ENCODE data around the gene DLGAP4.

Gene DLGAP4

DNA sequence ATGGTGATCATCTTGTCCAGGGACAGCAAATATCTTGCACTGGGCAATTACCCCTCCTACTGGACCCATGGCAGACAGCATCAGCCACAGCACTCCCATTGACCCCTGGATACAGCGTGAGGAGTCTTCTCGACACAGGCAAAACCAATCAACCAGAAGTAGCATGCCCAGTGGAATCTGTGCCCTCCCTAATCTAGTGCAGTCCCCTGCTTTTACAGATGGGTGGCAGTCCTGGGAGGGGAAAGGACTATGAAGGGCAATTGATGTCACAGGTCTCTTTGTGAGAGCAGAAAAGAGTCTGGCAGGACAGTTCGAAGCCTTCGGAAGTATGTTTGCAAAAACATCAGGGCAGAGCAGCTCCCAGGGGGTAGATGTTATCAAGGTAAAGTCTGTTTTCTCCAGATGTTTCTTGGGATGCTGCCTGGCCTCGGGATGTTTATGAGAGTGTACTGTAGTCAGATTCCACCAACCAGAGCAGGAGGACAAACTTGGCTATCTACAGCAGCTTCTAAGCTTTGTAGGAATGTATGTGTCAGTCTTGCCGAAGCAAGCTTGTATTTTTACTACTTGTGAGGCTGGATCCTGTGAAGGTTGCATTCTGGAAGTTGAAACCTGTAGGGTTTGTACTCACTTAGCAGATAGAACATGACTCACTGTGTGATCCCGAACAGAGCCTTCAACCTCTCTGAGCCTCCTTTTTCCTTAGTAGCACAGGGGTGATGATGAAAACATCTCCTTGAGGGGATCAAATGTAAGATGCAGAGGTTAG lies 172.2 kb downstream of the DLGAP4 start:
- H3K4me3 ChIP-seq (ENCODE audit: control insufficient read depth, low read depth, low read length), result no peak overlapping the region
- TF ChIP-seq, protein P1, sequence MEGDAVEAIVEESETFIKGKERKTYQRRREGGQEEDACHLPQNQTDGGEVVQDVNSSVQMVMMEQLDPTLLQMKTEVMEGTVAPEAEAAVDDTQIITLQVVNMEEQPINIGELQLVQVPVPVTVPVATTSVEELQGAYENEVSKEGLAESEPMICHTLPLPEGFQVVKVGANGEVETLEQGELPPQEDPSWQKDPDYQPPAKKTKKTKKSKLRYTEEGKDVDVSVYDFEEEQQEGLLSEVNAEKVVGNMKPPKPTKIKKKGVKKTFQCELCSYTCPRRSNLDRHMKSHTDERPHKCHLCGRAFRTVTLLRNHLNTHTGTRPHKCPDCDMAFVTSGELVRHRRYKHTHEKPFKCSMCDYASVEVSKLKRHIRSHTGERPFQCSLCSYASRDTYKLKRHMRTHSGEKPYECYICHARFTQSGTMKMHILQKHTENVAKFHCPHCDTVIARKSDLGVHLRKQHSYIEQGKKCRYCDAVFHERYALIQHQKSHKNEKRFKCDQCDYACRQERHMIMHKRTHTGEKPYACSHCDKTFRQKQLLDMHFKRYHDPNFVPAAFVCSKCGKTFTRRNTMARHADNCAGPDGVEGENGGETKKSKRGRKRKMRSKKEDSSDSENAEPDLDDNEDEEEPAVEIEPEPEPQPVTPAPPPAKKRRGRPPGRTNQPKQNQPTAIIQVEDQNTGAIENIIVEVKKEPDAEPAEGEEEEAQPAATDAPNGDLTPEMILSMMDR (conservative IDR thresholded peaks at IDR 0.05; ENCODE audit: control insufficient read depth, insufficient read depth, low read depth, low read length), result no peak
- no peak for DNase-seq (ENCODE audit: low read depth)

DNA sequence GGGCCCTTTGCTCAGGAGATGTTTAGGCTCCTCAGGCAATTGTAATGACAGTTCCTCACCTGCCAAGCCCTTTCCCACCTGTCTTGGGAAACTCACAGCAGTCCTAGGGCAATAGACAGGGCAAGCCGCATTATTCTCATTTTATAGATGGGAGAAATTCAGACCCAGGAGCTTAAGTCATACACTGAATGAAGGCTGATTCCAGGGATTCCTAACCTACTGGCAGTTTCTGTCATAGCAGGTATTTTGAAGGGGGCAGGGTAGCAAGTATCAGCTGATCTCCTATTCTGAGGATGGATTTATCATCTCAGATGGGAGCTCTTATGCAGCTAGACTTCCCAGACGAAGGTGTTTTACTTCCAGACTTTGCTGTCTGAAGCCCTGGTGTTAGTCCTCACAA lies 173.8 kb downstream of the DLGAP4 start:
- DNase-seq (ENCODE audit: low read depth), result no peak
- no peak overlapping the region for H3K4me3 ChIP-seq (ENCODE audit: control insufficient read depth, low read depth, low read length)
- TF ChIP-seq, protein P1 (conservative IDR thresholded peaks at IDR 0.05; ENCODE audit: control insufficient read depth, insufficient read depth, low read depth, low read length), result no peak

DNA sequence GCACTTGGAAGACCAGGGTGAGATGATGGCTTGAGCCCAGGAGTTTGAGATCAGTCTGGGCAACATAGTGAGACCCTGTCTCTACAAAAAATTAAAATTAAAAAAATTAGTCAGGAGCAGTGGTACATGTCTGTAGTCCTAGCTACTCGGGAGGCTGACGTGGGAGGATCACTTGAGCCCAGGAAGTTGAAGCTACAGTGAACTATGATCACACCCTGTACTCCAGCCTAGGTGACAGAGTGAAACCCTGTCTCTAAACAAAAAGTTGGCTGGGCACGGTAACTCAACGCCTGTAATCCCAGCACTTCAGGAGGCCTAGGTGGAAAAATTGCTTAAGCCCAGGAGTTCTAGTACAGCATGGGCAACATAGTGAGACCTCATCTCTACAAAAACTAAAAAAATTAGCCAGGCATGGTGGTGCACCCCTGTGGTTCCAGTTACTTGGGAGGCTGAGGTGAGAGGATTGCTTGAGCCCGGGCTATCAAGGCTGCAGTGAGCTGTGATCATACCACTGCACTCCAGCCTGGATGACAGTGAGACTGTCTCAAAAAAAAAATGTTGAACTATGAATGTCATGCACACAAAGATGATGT lies 174.4 kb downstream of the DLGAP4 start:
- no peak overlapping the region for H3K4me3 ChIP-seq (ENCODE audit: control insufficient read depth, low read depth, low read length)
- no peak for DNase-seq (ENCODE audit: low read depth)
- TF ChIP-seq, protein P1 (conservative IDR thresholded peaks at IDR 0.05; ENCODE audit: control insufficient read depth, insufficient read depth, low read depth, low read length), result no peak

DNA sequence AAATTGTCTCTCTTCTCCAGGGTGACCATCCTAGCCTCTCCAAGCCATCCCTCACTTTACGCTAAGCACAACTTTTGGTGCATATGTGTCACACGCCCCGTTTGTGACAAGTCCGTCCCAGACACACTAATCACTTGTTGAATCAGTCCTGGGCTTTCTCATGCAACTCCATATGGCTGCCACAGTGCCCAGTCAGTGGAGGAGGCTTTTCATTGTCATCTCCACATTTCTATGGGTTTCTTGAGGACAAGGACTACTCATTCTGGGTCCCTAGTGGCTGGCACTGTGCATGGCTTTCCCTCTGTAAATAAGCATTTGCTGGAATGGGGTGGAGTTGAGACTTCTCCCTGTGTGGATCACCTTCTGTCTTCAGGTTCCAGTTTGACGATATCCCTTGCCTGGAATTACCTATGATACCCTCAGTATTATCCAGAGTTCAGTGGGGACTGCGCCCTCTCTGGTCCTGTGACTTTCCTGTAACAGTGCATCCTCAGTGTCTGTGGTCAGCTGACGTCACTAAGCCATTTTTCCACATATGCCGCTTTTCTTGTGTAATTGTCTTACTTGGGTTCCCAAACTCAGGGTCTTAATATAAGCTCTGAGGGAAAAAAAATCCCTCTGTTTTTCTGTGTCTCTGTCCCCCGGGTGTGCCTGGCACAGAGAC lies 175.4 kb downstream of the DLGAP4 start:
- DNase-seq (ENCODE audit: low read depth), result peak; percentile 44
- TF ChIP-seq, protein P1 (conservative IDR thresholded peaks at IDR 0.05; ENCODE audit: control insufficient read depth, insufficient read depth, low read depth, low read length), result no peak
- H3K4me3 ChIP-seq (ENCODE audit: control insufficient read depth, low read depth, low read length), result no peak overlapping the region

DNA sequence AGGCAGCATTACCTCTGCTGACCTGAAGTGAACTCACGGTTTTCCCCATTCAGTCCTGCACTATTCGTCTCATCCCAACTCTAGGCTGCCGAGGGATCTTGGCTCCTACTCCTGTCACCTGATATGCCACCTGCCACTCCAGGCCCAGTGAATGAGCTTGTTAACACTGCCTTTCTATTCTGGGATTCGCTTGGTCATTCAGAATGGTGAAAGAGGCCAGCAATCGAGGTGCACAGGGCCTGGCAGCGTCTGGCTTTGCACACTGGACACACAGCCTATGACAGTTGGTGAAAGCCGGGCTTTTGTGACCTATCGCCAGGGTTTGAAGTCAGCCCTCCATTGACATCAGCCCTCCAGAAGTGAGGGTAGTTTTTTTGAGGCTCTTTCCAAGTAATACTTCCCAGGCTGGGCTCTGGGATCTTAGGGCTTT lies 175.9 kb downstream of the DLGAP4 start:
- no peak for DNase-seq (ENCODE audit: low read depth)
- TF ChIP-seq, protein P1 (conservative IDR thresholded peaks at IDR 0.05; ENCODE audit: control insufficient read depth, insufficient read depth, low read depth, low read length), result no peak
- no peak overlapping the region for H3K4me3 ChIP-seq (ENCODE audit: control insufficient read depth, low read depth, low read length)

DNA sequence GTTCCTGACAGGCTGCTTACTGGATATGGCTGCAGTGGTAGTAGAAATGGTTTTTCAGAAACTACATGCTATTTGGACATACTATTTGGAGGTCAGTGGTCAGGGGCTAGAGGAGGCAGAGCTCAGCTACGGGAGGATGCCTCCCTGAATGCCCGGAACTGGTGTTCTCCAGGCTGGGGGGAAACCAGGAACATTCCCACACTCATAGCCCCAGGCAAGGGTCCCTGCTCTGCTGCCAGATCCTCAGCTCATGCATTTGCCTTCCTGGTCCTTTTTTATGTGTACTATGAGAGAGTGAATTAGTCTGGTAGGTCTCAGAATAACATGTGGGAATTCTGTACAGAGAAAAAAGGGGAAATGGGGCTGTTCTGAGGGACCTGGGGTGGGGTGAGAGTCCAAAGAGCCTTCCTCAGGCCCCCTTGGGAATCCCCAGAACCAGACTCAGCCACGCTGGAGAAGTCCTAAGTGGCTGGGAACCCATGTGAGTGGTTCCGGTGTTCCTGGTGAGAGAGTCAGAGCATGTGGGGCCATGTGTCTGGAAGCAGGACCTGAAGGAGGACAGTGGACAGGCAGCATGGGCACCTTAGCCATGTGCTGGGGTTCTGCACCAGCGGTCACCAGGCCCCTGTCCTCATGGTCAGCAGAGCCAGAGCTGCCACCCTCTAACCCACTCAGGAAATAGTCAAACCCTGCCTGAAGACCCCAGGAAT lies 177.2 kb downstream of the DLGAP4 start:
- TF ChIP-seq, protein P1 (conservative IDR thresholded peaks at IDR 0.05; ENCODE audit: control insufficient read depth, insufficient read depth, low read depth, low read length), result no peak
- H3K4me3 ChIP-seq (ENCODE audit: control insufficient read depth, low read depth, low read length), result no peak overlapping the region
- no peak for DNase-seq (ENCODE audit: low read depth)
